ENCODE results near the gene ZBP1.

The ZBP1 gene

DNA sequence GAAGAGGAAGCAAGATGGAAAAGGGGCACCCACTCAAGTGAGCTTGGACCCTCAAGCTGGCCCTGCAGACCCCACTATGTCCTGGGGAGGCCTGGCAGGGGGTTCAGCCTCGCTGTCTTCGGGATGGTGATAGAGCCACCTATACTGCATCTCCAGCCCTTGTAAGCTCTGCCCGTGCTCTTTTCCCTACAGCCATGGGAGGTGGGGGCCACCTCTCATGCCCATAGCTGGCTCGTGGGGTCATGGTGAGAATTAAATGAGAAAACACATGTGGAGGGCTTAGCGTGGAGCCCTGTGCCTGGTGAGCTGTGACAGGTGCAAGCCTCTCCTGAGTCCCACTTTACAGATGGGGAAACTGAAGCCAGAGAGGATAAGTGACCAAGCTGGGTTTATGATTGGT lies 31.6 kb downstream of the ZBP1 start:
- Histone ChIP-seq H3K9me3 (ENCODE audit: insufficient read depth, low read depth, low read length) (no peaks in the 10 kb centered on the region), H3K79me2 (ENCODE audit: insufficient read depth, low read length) (no peaks in the 10 kb centered on the region), H4K20me1 (ENCODE audit: insufficient read depth, low read length, poor library complexity, severe bottlenecking) (no peaks in the 10 kb centered on the region), H3K27me3 (ENCODE audit: insufficient read depth, low read length, poor library complexity, severe bottlenecking) (no peaks in the 10 kb centered on the region), H3K4me3 (ENCODE audit: low read length, poor library complexity, severe bottlenecking) (no peak overlapping the region), H3K36me3 (ENCODE audit: insufficient read depth, low read length) (no peaks in the 10 kb centered on the region), H3F3A (ENCODE audit: low read depth) (no peaks in the 10 kb centered on the region), H3K4me1 (ENCODE audit: insufficient read depth, low read length, poor library complexity, severe bottlenecking) (no peaks in the 10 kb centered on the region), H2AFZ (ENCODE audit: low read length) (no peak overlapping the region), H3K4me2 (ENCODE audit: low read depth, low read length, poor library complexity, severe bottlenecking) (no peak overlapping the region), H3K9ac (ENCODE audit: low read depth, low read length, poor library complexity, severe bottlenecking) (no peak overlapping the region), H3K9me2 (replicated peaks; ENCODE audit: low read depth, low read length) (no peaks in the 10 kb centered on the region)
- no peak for TF ChIP-seq EZH2phosphoT487 (IDR thresholded peaks at IDR 0.05; ENCODE audit: borderline replicate concordance)
- TF ChIP-seq, protein P1, sequence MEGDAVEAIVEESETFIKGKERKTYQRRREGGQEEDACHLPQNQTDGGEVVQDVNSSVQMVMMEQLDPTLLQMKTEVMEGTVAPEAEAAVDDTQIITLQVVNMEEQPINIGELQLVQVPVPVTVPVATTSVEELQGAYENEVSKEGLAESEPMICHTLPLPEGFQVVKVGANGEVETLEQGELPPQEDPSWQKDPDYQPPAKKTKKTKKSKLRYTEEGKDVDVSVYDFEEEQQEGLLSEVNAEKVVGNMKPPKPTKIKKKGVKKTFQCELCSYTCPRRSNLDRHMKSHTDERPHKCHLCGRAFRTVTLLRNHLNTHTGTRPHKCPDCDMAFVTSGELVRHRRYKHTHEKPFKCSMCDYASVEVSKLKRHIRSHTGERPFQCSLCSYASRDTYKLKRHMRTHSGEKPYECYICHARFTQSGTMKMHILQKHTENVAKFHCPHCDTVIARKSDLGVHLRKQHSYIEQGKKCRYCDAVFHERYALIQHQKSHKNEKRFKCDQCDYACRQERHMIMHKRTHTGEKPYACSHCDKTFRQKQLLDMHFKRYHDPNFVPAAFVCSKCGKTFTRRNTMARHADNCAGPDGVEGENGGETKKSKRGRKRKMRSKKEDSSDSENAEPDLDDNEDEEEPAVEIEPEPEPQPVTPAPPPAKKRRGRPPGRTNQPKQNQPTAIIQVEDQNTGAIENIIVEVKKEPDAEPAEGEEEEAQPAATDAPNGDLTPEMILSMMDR (conservative IDR thresholded peaks at IDR 0.05; ENCODE audit: low read length): no peak

DNA sequence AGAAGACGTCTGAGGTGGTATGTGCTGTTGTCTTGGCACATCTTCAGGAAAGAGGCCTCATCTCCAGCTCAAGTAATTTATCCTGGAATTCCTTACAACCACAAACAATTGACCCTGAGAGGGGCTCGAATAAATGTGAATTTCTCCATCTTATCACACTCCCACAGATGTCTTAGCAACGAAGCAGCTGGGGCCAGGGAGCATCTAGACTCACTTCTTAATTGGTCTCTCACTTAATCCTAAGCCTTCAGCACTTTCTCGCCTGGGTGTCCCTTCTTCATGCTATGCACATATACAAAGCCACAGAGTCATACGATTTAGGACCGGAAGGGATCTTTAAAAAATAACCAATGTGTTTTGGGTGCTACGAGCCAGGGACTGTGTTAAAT lies 32.2 kb downstream of the ZBP1 start:
- H3K9me2 ChIP-seq (replicated peaks; ENCODE audit: low read depth, low read length): no peaks in the 10 kb centered on the region
- no peak overlapping the region for H2AFZ ChIP-seq (ENCODE audit: low read length)
- no peaks in the 10 kb centered on the region for H3K4me1 ChIP-seq (ENCODE audit: insufficient read depth, low read length, poor library complexity, severe bottlenecking)
- H3K27me3 ChIP-seq (ENCODE audit: insufficient read depth, low read length, poor library complexity, severe bottlenecking): no peaks in the 10 kb centered on the region
- no peaks in the 10 kb centered on the region for H3K9me3 ChIP-seq (ENCODE audit: insufficient read depth, low read depth, low read length)
- TF ChIP-seq, protein P1 (conservative IDR thresholded peaks at IDR 0.05; ENCODE audit: low read length): no peak
- no peak for TF ChIP-seq EZH2phosphoT487 (IDR thresholded peaks at IDR 0.05; ENCODE audit: borderline replicate concordance)
- H3K79me2 ChIP-seq (ENCODE audit: insufficient read depth, low read length): no peaks in the 10 kb centered on the region
- H3F3A ChIP-seq (ENCODE audit: low read depth): no peaks in the 10 kb centered on the region
- no peaks in the 10 kb centered on the region for H3K36me3 ChIP-seq (ENCODE audit: insufficient read depth, low read length)
- H3K4me2 ChIP-seq (ENCODE audit: low read depth, low read length, poor library complexity, severe bottlenecking): no peak overlapping the region
- no peak overlapping the region for H3K4me3 ChIP-seq (ENCODE audit: low read length, poor library complexity, severe bottlenecking)
- H4K20me1 ChIP-seq (ENCODE audit: insufficient read depth, low read length, poor library complexity, severe bottlenecking): no peaks in the 10 kb centered on the region
- no peak overlapping the region for H3K9ac ChIP-seq (ENCODE audit: low read depth, low read length, poor library complexity, severe bottlenecking)

DNA sequence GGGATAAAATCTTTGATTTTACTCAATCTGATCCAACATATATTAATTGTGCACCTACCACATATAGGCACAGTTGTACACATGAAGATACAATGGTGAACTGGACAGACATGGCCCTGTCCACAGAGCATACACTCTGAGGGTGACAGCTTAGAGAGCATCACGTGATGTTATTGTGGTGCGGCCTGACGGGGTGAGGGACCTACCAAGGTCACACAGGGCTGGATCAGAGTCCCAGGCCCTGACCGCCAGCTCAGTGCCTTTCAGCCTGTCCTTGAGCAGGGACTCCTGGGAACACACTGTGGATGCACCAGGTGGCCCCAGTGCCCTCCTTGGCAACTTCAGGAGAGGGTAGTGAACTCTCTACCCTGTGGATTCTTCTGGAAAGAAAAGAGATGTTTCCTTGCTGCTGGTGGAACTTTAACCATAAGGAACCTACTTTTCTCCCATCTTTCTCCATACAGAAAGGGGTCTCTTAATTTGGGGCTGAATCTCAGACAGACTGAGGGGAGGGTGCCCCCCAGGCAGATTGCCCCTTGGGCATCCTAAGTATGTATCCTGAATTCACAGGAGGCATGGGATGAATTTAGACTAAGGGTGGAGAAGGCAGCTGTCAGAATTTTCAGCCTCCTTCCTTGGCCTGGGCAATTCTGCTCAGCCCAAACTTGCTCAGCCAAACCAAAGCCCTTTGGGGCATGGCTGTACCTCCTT lies 32.8 kb downstream of the ZBP1 start:
- Histone ChIP-seq H3F3A (ENCODE audit: low read depth) (no peaks in the 10 kb centered on the region), H3K4me2 (ENCODE audit: low read depth, low read length, poor library complexity, severe bottlenecking) (no peak overlapping the region), H4K20me1 (ENCODE audit: insufficient read depth, low read length, poor library complexity, severe bottlenecking) (no peaks in the 10 kb centered on the region), H3K9ac (ENCODE audit: low read depth, low read length, poor library complexity, severe bottlenecking) (no peak overlapping the region), H3K9me3 (ENCODE audit: insufficient read depth, low read depth, low read length) (no peaks in the 10 kb centered on the region), H3K36me3 (ENCODE audit: insufficient read depth, low read length) (no peaks in the 10 kb centered on the region), H3K27me3 (ENCODE audit: insufficient read depth, low read length, poor library complexity, severe bottlenecking) (no peaks in the 10 kb centered on the region), H3K4me1 (ENCODE audit: insufficient read depth, low read length, poor library complexity, severe bottlenecking) (no peaks in the 10 kb centered on the region), H2AFZ (ENCODE audit: low read length) (no peak overlapping the region), H3K9me2 (replicated peaks; ENCODE audit: low read depth, low read length) (no peaks in the 10 kb centered on the region), H3K79me2 (ENCODE audit: insufficient read depth, low read length) (no peaks in the 10 kb centered on the region), H3K4me3 (ENCODE audit: low read length, poor library complexity, severe bottlenecking) (no peak overlapping the region)
- TF ChIP-seq, protein P1 (conservative IDR thresholded peaks at IDR 0.05; ENCODE audit: low read length): no peak
- no peak for TF ChIP-seq EZH2phosphoT487 (IDR thresholded peaks at IDR 0.05; ENCODE audit: borderline replicate concordance)

Measured in Loucy (cell line).